Kidney epithelial cell (primary cell): ENCODE measurements around the gene GDF2. TPM values are rescaled to one million over a fixed set of nuclear protein-coding genes. Genes with fewer than 3 reads are reported as not detected.

Experiments
- DNase-seq: peaks from one replicate; pipeline ENCODE4 v3.0.0-alpha.2; 2010; ENCODE audit warnings: low read depth
- H3K27me3 ChIP-seq: 2 replicates; pipeline ENCODE4 v1.6.0; 2011; ENCODE audit warnings: low read length; ENCODE audit not compliant: control insufficient read depth, insufficient read depth
- H3K36me3 ChIP-seq: 2 replicates; pipeline ENCODE4 v1.5.1; 2011; ENCODE audit warnings: low read length; ENCODE audit not compliant: control insufficient read depth, insufficient read depth
- H3K4me3 ChIP-seq: 2 replicates; pipeline ENCODE4 v1.5.1; 2011; ENCODE audit warnings: low read depth, mild to moderate bottlenecking, control low read depth, low read length
- CTCF ChIP-seq: IDR thresholded peaks from 2 replicates; pipeline ENCODE4 v1.5.1; 2011; ENCODE audit warnings: mild to moderate bottlenecking, moderate library complexity, low read length, control low read depth, inconsistent platforms; ENCODE audit not compliant: insufficient read depth, poor library complexity, severe bottlenecking
- total RNA-seq: library from RNA; depleted of rRNA; stranded (reverse); fragments of >200 nt; gene quantifications from 2 replicates; pipeline ENCODE4 v1.2.3, GENCODE V29; 2015

Gene GDF2
- total RNA-seq, 1 donor from 2014 or later = not detected

GRCh38 chr10:47359101-47359500, 36.8 kb downstream of the GDF2 start:
- DNase-seq = no peak
- TF ChIP-seq CTCF = no peak
- no peak overlapping the region for H3K4me3 ChIP-seq
- no peaks in the 10 kb centered on the region for H3K27me3 ChIP-seq
- no peaks in the 10 kb centered on the region for H3K36me3 ChIP-seq

GRCh38 chr10:47359626-47360418, 37.6 kb downstream of the GDF2 start:
- DNase-seq = no peak
- no peak for TF ChIP-seq CTCF
- H3K27me3 ChIP-seq = no peaks in the 10 kb centered on the region
- H3K36me3 ChIP-seq = no peaks in the 10 kb centered on the region
- no peak overlapping the region for H3K4me3 ChIP-seq

GRCh38 chr10:47360419-47361040, 38.3 kb downstream of the GDF2 start:
- Histone ChIP-seq H3K4me3 (no peak overlapping the region), H3K27me3 (no peaks in the 10 kb centered on the region), H3K36me3 (no peaks in the 10 kb centered on the region)
- TF ChIP-seq CTCF = no peak
- DNase-seq = no peak

- TF ChIP-seq CTCF = peak; percentile 87
- Histone ChIP-seq H3K36me3 (no peaks in the 10 kb centered on the region), H3K27me3 (no peaks in the 10 kb centered on the region), H3K4me3 (no peak overlapping the region)
- DNase-seq = no peak
These were observed 39.0 kb downstream of the GDF2 start for GRCh38 chr10:47361293-47361692.

GRCh38 chr10:47362199-47362598, 39.9 kb downstream of the GDF2 start:
- Histone ChIP-seq H3K4me3 (no peak overlapping the region), H3K36me3 (no peaks in the 10 kb centered on the region), H3K27me3 (peaks cover 2% of the 10 kb centered on the region)
- no peak for TF ChIP-seq CTCF
- no peak for DNase-seq

GRCh38 chr10:47363781-47364180, 41.5 kb downstream of the GDF2 start:
- H3K4me3 ChIP-seq = no peak overlapping the region
- no peak for DNase-seq
- no peak for TF ChIP-seq CTCF

More at GRCh38 chr10:47363781-47364180, 41.5 kb downstream of the GDF2 start:
- H3K27me3 ChIP-seq = peaks cover 2% of the 10 kb centered on the region
- H3K36me3 ChIP-seq = no peaks in the 10 kb centered on the region
